ENCODE data around the gene SLC38A10.

The SLC38A10 gene

DNA sequence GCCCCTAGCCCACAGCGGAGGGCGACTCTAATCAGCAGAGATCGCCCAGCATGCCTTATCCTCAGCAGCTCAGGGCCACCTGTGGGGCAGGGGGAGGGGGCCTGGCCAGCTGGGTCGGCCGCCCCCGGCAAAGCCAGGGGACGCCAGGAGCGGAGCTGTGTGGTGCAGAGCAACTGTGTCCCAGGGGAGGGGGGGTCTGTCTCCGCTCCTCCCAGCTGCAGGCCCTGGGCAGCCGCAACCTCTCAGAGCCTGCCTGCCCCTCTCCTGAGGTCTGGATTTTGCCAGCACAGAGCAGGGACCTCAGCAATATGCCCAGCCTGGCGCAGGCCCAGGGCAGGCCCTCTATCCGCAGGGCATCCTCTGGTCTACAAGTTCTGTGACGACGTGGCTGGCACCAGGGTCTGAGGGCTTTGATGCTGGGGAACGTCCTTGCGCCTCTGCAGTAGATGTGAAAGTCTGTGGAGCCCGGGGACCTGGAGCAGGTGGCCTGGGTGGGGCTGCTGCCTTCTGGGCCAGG lies 36.5 kb upstream of the SLC38A10 start:
- peaks cover 94% of the 10 kb centered on the region for H3K4me1 ChIP-seq
- no peaks in the 10 kb centered on the region for H3K36me3 ChIP-seq

DNA sequence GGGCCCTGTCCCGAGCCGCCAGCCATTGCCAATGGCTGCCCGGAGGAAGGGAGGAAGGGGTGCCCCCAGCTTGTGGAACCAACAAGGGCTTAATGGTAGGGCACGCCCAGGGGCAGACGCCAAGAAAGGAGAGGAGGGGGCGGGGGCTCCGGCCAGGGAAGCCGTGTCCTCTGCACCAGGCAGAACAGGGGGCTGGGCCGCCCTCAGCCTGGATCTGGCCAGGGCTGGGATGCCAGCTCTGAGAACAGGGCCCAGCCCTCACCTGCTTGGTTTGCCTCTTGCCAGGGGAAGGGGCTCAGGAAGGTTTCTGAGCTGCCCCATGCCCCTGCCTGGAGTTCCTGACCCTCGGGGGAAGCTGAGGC lies 35.8 kb upstream of the SLC38A10 start:
- TF ChIP-seq Cebpa-rat (IDR thresholded peaks at IDR 0.05): no peak
- H3K9me3 ChIP-seq: no peaks in the 10 kb centered on the region
- H3K27ac ChIP-seq: peak overlapping the region; percentile 81
- H4K20me1 ChIP-seq: peaks cover 31% of the 10 kb centered on the region; the same call in 1 of the 2 replicates
- H3K4me1 ChIP-seq: peaks cover 99% of the 10 kb centered on the region
- peak overlapping the region; percentile 44; the same call in 1 of the 2 replicates for H3K4me3 ChIP-seq
- no peaks in the 10 kb centered on the region for H3K36me3 ChIP-seq
- H3K27me3 ChIP-seq: no peaks in the 10 kb centered on the region
- H3K4me2 ChIP-seq: peak overlapping the region; percentile 87
- peak overlapping the region; percentile 69 for H3K9ac ChIP-seq

More for the DNA sequence above, 36.5 kb upstream of the SLC38A10 start:
- no peak for TF ChIP-seq Cebpa-rat (IDR thresholded peaks at IDR 0.05)
- H3K27me3 ChIP-seq: no peaks in the 10 kb centered on the region
- peak overlapping the region; percentile 44; the same call in 1 of the 2 replicates for H3K4me3 ChIP-seq
- H3K4me2 ChIP-seq: peak overlapping the region; percentile 87
- H3K27ac ChIP-seq: peak overlapping the region; percentile 81
- H3K9me3 ChIP-seq: no peaks in the 10 kb centered on the region
- peaks cover 33% of the 10 kb centered on the region; the same call in 1 of the 2 replicates for H4K20me1 ChIP-seq
- H3K9ac ChIP-seq: peak overlapping the region; percentile 69; the same call in 1 of the 2 replicates

DNA sequence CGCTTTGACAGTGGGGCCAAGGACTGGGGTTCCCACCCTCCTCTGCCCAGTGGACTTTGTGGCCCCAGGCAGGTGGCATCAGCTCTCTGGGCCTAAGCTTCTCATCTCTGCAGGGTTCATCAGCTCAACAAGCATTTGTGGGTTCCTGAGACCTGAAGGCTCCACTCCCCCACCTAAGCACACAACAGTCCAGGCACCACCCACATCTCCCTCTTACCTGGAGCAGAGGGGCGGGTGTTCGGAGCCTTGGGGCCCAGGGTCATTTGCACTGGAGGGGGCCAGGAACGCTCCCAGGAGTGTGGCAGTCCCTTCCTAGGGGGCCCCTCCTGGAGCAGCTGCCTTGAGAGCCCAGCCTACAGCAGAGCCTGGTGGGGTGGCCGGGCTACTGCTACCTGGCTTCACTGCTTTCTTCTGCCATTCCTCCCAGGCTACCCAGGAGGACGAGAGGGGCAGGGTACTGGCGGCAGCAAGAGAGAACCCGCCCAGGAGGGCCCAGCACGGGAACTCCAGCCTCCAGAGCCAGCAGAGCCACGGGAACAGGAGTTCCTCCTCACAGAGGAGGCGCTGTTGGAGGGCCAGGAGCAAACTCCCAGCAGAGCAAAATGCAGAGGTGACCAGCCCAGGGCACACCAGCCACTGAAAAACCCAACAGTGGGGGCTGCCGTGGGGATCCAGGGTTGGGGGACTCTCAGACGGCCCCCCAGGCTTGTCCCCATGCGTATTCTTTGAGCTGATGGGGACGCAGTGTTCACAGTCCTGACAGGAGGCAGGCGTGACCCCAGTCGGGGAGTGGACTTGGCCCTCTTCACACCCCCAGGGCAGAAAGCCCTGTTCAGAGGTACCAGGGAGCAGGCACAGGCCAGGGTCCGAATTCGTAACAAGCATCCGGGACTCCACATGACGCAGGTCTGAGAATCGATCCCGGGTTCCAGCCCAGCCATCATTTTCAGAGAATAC lies 35.1 kb upstream of the SLC38A10 start:
- H3K27ac ChIP-seq: peak overlapping the region; percentile 81

DNA sequence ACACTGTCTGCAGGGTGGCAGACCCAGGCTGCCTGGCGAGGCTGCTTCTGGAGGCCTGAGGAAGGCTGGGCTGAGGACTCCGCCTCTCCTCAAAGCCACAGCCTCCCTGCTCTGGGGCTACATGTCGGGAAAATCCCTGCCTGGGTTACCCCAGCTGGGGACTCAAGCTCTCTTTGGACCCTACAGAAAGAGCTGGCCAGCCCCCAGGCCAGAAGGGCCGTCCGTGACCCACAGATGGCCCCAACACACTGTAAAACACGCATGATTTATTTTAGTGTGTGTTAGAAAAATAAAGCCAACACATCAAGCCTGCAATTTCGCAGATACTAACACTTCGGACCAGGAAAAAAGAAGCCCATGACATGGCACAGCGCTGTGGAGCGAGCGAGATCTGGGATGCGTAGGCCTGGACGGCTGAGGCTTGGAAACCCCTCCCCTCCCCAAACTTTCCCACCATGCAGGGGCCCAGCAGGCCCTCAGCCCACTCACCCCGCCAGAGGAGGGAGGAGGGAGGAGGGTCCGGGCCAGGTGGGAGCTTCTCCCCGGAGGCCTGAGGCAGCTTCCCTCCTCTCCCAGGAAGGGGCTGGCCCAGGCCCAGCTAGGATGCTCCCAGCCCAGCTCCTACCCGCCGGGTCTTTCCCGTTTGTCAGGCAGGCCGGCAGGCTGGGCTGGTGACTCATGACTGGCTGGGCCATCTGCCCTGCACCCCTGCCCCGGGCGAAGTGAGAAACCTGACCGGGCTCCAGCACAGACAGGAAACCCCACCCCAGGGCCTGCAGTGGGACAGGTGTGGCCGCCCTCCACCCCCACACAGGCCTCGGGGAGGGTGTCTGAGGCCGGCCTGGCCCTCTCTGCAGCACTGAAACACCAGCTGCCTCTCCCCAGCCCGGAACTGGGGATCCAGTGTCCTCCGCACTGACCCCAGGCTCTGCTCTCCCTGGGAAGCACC lies 34.1 kb upstream of the SLC38A10 start:
- Histone ChIP-seq H3K27me3 (no peaks in the 10 kb centered on the region), H3K27ac (peak overlapping the region; percentile 81), H3K4me2 (peak overlapping the region; percentile 87), H3K9me3 (no peaks in the 10 kb centered on the region), H3K9ac (peak overlapping the region; percentile 69), H3K4me1 (peaks cover 99% of the 10 kb centered on the region), H4K20me1 (peaks cover 15% of the 10 kb centered on the region; the same call in 1 of the 2 replicates), H3K36me3 (no peaks in the 10 kb centered on the region), H3K4me3 (peak overlapping the region; percentile 31; the same call in 1 of the 2 replicates)
- no peak for TF ChIP-seq Cebpa-rat (IDR thresholded peaks at IDR 0.05)

More for the DNA sequence above, 35.1 kb upstream of the SLC38A10 start:
- TF ChIP-seq Cebpa-rat (IDR thresholded peaks at IDR 0.05): no peak
- H3K9me3 ChIP-seq: no peaks in the 10 kb centered on the region
- H3K4me2 ChIP-seq: peak overlapping the region; percentile 87
- no peak overlapping the region; the same call in 1 of the 2 replicates for H3K4me3 ChIP-seq
- peak overlapping the region; percentile 69 for H3K9ac ChIP-seq
- no peaks in the 10 kb centered on the region for H3K27me3 ChIP-seq
- H3K4me1 ChIP-seq: peaks cover 99% of the 10 kb centered on the region
- no peaks in the 10 kb centered on the region for H3K36me3 ChIP-seq
- peaks cover 25% of the 10 kb centered on the region; the same call in 1 of the 2 replicates for H4K20me1 ChIP-seq

DNA sequence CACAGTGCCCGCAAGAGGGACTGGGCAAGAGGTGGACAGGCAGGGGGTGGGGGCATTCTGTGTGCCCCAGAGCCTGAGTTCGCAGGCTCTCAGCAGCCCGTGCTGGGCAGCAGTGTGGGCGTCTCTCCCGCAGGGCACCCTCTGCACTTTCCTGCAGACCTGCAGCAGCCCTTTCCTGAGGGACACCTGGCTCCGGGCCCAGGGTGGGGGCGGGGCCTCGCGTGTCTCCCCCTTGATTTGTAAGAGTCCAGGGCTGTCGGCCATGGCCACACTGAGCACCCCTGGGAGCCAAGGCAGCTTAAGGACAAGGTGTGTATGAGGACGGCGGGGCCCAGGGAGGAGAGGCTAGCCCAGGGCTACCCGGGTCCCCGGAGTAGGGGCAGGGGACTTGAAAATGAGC lies 33.4 kb upstream of the SLC38A10 start:
- Histone ChIP-seq H3K4me1 (peaks cover 99% of the 10 kb centered on the region), H3K4me2 (peak overlapping the region; percentile 87), H3K9me3 (no peaks in the 10 kb centered on the region), H3K4me3 (no peak overlapping the region), H3K36me3 (no peaks in the 10 kb centered on the region), H4K20me1 (0 out of 2 replicates have a peak, but pooled peaks cover 8% of the 10 kb centered on the region), H3K27me3 (no peaks in the 10 kb centered on the region), H3K9ac (peak overlapping the region; percentile 69; the same call in 1 of the 2 replicates), H3K27ac (peak overlapping the region; percentile 81)
- no peak for TF ChIP-seq Cebpa-rat (IDR thresholded peaks at IDR 0.05)

DNA sequence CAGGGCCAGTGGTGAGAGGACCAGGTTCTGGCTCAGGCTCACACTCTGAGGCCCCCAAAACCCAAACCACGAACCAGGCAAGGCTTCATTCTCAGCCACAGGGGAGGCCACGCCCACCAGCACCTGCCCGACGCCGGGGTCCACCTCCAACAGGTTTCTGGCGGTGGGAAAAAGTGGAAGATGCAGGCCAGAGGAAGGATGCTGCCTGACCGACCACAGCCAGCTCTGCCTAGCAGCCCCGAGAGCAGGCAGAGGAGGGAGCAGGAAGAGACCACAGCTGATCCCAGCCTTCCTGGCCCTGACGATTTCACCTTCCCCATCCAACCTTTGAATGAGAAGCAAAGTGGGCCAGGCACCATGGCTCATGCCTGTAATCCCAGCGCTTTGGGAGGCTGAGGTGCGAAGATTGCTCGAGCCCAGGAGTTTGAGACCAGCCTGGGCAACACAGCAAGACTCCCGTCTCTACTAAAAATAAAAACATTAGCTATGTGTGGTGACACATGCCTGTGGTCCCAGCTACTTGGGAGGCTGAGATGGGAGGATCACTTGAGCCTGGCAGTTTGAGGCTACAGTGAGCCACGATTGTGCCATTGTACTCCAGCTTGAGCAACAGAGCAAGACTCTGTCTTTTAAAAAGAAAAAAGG lies 30.7 kb upstream of the SLC38A10 start:
- Histone ChIP-seq H3K36me3 (no peaks in the 10 kb centered on the region), H3K27me3 (no peaks in the 10 kb centered on the region), H3K4me2 (peak overlapping the region; percentile 87), H3K9ac (no peak overlapping the region), H3K4me1 (peaks cover 86% of the 10 kb centered on the region), H4K20me1 (no peaks in the 10 kb centered on the region), H3K4me3 (no peak overlapping the region), H3K27ac (peak overlapping the region; percentile 35; the same call in 1 of the 2 replicates), H3K9me3 (no peaks in the 10 kb centered on the region)
- TF ChIP-seq Cebpa-rat (IDR thresholded peaks at IDR 0.05): no peak

DNA sequence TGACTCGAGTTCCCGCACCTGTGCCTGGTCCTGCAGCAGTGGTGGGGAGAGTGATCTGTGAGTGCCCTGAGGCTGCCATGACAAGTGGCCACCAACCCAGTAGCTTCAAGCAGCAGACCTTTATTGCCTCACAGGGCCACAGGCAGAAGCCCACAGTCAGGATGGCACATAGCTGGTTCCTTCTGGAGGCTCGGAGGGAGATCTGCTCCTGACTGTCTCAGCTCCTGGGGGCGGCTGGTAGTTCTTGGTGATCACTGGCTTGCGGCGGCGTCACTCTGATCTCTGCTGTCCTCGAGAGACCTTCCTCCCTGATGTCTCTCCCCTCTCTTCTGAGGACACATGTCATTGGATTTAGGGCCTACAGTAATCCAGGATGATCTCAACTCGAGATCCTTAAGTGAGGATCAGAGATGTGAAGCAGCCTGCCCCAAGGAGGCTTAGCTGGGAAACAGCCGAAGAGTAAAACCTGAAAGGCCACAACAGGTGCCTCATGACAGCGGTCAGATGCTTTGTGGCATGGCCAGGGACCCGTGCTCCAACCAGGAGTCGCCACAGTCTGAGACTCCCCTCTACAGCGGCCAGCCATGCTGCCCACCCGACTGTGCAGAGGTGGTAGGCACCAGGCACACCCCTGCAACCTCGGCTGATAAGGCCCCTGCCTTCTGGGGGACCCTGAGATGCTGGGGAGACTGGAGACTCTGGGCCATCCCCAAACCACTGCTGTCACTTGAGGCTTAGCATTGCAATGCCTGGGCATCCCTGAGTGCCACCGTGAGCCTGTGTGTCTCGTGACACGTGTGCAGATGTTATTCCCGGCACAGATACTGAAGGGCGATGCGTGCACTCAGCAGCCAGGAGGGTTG lies 30.0 kb upstream of the SLC38A10 start:
- Histone ChIP-seq H3K27me3 (no peaks in the 10 kb centered on the region), H3K4me3 (no peak overlapping the region), H4K20me1 (no peaks in the 10 kb centered on the region), H3K9me3 (no peaks in the 10 kb centered on the region), H3K9ac (no peak overlapping the region; the same call in 1 of the 2 replicates), H3K4me1 (peaks cover 78% of the 10 kb centered on the region), H3K27ac (peak overlapping the region; percentile 67; the same call in 1 of the 2 replicates), H3K4me2 (peak overlapping the region; percentile 87), H3K36me3 (no peaks in the 10 kb centered on the region)
- TF ChIP-seq Cebpa-rat (IDR thresholded peaks at IDR 0.05): no peak
